Measurements from ENCODE around the gene TNFAIP3.

DNA sequence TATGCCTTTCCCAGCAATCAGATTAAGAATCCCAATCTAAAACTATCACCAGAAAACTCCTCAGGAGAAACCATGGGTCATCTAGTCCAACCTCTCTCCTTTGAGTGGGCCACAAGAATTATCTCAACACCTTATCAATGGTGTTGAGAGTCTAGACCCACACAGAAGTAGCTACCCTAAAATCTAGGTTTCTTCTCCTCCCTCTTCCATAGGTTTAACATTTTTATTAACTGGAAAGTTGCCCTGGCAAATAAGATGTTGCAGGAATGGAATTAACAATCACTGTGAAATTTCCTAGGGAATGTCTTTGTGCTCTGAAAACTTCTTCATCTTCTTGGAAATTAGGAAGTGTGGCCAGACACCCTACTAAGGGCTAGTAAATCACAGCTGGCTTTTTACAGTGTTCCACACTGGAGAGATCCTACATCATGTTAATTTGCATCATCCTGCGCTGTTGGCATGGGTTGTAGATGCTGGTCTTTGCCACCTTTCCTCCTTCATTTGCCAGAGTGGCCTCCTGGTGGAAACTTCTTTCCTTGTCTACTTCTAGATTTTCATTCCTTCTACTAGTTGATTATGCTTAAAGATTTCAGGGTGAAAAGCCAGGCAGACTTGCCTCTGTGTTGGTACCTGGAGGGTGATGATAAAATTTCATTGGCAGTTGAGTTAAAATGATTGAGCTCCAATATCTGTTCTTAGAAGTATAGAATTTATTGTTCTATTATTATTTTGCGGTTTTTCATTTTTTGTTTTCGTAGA lies 2.7 kb downstream of the TNFAIP3 start:
- TF ChIP-seq, protein P1, sequence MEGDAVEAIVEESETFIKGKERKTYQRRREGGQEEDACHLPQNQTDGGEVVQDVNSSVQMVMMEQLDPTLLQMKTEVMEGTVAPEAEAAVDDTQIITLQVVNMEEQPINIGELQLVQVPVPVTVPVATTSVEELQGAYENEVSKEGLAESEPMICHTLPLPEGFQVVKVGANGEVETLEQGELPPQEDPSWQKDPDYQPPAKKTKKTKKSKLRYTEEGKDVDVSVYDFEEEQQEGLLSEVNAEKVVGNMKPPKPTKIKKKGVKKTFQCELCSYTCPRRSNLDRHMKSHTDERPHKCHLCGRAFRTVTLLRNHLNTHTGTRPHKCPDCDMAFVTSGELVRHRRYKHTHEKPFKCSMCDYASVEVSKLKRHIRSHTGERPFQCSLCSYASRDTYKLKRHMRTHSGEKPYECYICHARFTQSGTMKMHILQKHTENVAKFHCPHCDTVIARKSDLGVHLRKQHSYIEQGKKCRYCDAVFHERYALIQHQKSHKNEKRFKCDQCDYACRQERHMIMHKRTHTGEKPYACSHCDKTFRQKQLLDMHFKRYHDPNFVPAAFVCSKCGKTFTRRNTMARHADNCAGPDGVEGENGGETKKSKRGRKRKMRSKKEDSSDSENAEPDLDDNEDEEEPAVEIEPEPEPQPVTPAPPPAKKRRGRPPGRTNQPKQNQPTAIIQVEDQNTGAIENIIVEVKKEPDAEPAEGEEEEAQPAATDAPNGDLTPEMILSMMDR (IDR thresholded peaks at IDR 0.05; ENCODE audit: borderline replicate concordance, extremely low read depth, low read length, poor library complexity, severe bottlenecking): no peak
- TF ChIP-seq EZH2 (IDR thresholded peaks at IDR 0.05; ENCODE audit: borderline replicate concordance, low read depth, low read length, severe bottlenecking): no peak
